ENCODE measurements around the gene FOXL3. TPM values are rescaled to one million over a fixed set of nuclear protein-coding genes. Genes with fewer than 3 reads are reported as not detected.
A peak's percentile ranks its signal among the peaks of the same experiment; 100 is the strongest.

FOXL3 gene
- total RNA-seq, 1 experiment from 2014 or later, result not detected

DNA sequence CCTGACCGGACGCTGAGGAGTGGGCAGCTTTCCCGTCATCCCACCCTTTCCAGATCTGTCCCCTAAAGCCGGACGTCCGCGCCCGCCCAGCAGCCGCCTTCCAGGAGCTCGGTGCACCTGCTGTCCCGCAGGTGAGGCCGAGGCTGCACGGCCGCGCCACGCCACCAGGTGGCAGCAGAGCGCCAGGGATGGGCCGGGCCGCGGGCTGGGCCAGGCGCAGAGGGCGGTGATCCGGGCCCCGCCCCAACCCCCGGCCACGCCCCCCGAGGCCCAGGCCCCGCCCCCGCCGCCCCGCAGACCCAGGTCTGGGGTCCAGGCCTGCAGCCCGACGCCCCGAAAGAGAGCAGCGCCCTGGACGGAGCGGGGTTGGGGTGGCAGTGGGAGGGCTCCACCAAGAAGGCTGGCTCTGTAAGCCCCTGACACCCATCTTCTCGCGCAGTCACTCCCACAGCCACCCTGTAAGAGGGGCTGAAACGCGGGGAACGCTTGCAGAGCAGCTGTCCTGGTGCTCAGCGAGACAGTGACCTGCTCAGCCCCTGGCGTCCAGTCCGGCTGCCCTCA is 32.2 kb downstream of the FOXL3 start:
- BruUV-seq (replicated peaks), result no TSS peak
- intact Hi-C loops (cut with micrococcal nuclease; ENCODE audit: unreplicated experiment), result loop anchor here (2.0 to 10.0 kb wide), 2 partner anchors 551 to 863 kb away; no protein-coding TSS in a partner anchor
- POLR2A ChIA-PET (ENCODE audit: low non-redundant PET), result no interaction called here
- peak; percentile 55 for DNase-seq (ENCODE audit: low spot score)
- H3K9me3 ChIP-seq (ENCODE audit: low read depth, low read length, poor library complexity, severe bottlenecking), result no peaks in the 10 kb centered on the region
- no peak overlapping the region for H3K4me3 ChIP-seq (ENCODE audit: low read depth, low read length, poor library complexity, severe bottlenecking)
- H3K4me1 ChIP-seq (ENCODE audit: insufficient read depth, low read length, poor library complexity, severe bottlenecking), result peaks cover 7% of the 10 kb centered on the region
- H3K27me3 ChIP-seq (replicated peaks; ENCODE audit: insufficient read depth, low read depth, low read length, poor library complexity), result peaks cover 9% of the 10 kb centered on the region
- H3K27ac ChIP-seq (ENCODE audit: low read depth, low read length, poor library complexity, severe bottlenecking), result no peak overlapping the region
- no peaks in the 10 kb centered on the region for H3K36me3 ChIP-seq (ENCODE audit: insufficient read depth, low read length, poor library complexity, severe bottlenecking)
- CTCF ChIA-PET, result interaction anchor here (0.7 kb wide), 1 partner anchor 11 kb away, joined by 3 read pairs; no protein-coding TSS in a partner anchor
- TF ChIP-seq EZH2 (IDR thresholded peaks at IDR 0.05; ENCODE audit: borderline replicate concordance, low read depth, low read length, poor library complexity, severe bottlenecking), result no peak
- TF ChIP-seq, protein P1, sequence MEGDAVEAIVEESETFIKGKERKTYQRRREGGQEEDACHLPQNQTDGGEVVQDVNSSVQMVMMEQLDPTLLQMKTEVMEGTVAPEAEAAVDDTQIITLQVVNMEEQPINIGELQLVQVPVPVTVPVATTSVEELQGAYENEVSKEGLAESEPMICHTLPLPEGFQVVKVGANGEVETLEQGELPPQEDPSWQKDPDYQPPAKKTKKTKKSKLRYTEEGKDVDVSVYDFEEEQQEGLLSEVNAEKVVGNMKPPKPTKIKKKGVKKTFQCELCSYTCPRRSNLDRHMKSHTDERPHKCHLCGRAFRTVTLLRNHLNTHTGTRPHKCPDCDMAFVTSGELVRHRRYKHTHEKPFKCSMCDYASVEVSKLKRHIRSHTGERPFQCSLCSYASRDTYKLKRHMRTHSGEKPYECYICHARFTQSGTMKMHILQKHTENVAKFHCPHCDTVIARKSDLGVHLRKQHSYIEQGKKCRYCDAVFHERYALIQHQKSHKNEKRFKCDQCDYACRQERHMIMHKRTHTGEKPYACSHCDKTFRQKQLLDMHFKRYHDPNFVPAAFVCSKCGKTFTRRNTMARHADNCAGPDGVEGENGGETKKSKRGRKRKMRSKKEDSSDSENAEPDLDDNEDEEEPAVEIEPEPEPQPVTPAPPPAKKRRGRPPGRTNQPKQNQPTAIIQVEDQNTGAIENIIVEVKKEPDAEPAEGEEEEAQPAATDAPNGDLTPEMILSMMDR (conservative IDR thresholded peaks at IDR 0.05; ENCODE audit: low read depth, low read length), result peak; percentile 82

DNA sequence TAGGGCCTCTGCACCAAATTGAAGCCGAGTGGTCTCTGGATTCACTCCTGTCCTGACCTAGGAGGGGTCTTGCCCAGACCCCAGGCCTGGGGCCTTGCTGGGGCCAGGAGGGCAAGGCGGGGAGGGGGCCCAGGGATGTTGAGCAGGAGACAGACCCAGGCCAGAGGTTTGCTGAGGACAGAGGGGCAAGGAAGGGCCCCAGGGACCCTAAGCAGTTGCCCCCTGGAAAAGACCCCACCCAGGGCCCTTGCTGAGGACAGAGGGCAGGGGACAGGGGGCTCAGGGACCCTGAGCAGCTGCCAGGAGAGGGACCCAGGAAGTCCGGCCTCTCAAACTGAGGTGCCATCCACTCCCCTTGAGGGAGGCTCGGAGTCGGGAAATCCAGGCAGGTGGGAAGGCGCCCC is 32.7 kb downstream of the FOXL3 start:
- POLR2A ChIA-PET (ENCODE audit: low non-redundant PET), result no interaction called here
- Histone ChIP-seq H3K4me3 (ENCODE audit: low read depth, low read length, poor library complexity, severe bottlenecking) (no peak overlapping the region), H3K4me1 (ENCODE audit: insufficient read depth, low read length, poor library complexity, severe bottlenecking) (peaks cover 7% of the 10 kb centered on the region), H3K27ac (ENCODE audit: low read depth, low read length, poor library complexity, severe bottlenecking) (no peak overlapping the region), H3K27me3 (replicated peaks; ENCODE audit: insufficient read depth, low read depth, low read length, poor library complexity) (peaks cover 9% of the 10 kb centered on the region), H3K36me3 (ENCODE audit: insufficient read depth, low read length, poor library complexity, severe bottlenecking) (no peaks in the 10 kb centered on the region), H3K9me3 (ENCODE audit: low read depth, low read length, poor library complexity, severe bottlenecking) (no peaks in the 10 kb centered on the region)
- CTCF ChIA-PET, result no interaction called here
- no peak for DNase-seq (ENCODE audit: low spot score)
- BruUV-seq (replicated peaks), result no TSS peak
- intact Hi-C loops (cut with micrococcal nuclease; ENCODE audit: unreplicated experiment), result loop anchor here (2.0 to 10.0 kb wide), 2 partner anchors 550 to 862 kb away; no protein-coding TSS in a partner anchor
- TF ChIP-seq, protein P1 (conservative IDR thresholded peaks at IDR 0.05; ENCODE audit: low read depth, low read length), result no peak

DNA sequence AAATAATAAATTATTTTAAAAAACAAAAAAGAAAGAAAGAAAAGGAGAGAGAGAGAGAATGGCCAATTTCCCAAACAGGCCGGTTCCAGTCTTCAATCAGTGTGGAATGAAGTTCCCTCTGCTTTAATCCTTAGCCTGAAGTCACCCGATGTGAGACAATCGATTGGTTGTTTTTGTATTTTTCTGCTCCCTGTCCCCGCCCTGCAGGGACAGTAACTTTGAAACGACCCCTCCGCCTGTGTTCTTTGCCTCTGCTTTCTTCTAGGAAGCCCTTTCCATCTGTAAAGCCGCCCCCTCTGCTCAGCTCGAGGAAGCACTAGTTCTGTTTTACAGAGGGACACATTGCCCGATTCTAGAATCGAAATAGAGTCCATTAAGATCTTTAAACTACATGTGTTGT is 33.4 kb downstream of the FOXL3 start:
- no peak for DNase-seq (ENCODE audit: low spot score)

More for the DNA sequence above, 33.4 kb downstream of the FOXL3 start:
- POLR2A ChIA-PET (ENCODE audit: low non-redundant PET), result no interaction called here
- no TSS peak for BruUV-seq (replicated peaks)
- CTCF ChIA-PET, result no interaction called here
- Histone ChIP-seq H3K9me3 (ENCODE audit: low read depth, low read length, poor library complexity, severe bottlenecking) (no peaks in the 10 kb centered on the region), H3K36me3 (ENCODE audit: insufficient read depth, low read length, poor library complexity, severe bottlenecking) (no peaks in the 10 kb centered on the region), H3K4me3 (ENCODE audit: low read depth, low read length, poor library complexity, severe bottlenecking) (no peak overlapping the region), H3K27me3 (replicated peaks; ENCODE audit: insufficient read depth, low read depth, low read length, poor library complexity) (peaks cover 9% of the 10 kb centered on the region), H3K27ac (ENCODE audit: low read depth, low read length, poor library complexity, severe bottlenecking) (no peak overlapping the region), H3K4me1 (ENCODE audit: insufficient read depth, low read length, poor library complexity, severe bottlenecking) (peaks cover 7% of the 10 kb centered on the region)
- intact Hi-C loops (cut with micrococcal nuclease; ENCODE audit: unreplicated experiment), result loop anchor here (2.0 to 10.0 kb wide), 2 partner anchors 549 to 861 kb away; no protein-coding TSS in a partner anchor
- TF ChIP-seq, protein P1 (conservative IDR thresholded peaks at IDR 0.05; ENCODE audit: low read depth, low read length), result no peak
- no peak for TF ChIP-seq EZH2 (IDR thresholded peaks at IDR 0.05; ENCODE audit: borderline replicate concordance, low read depth, low read length, poor library complexity, severe bottlenecking)

Measured in A673 (cell line).